Prostate gland (tissue), 2 donors: ENCODE measurements around the gene SLC9C1. TPM values are rescaled to one million over a fixed set of nuclear protein-coding genes. Genes with fewer than 3 reads are reported as not detected.
A peak's percentile ranks its signal among the peaks of the same experiment; 100 is the strongest.

ENCODE experiments used
- DNase-seq: peaks from one replicate; pipeline ENCODE4 v3.0.0-alpha.2; 2019; ENCODE audit warnings: low spot score
- H3K27ac ChIP-seq, 2 donors: fragments of 200-600 bp; sonication (generic); 2 replicates each; pipeline ENCODE4 v1.5.1; 2017 to 2019
- H3K27me3 ChIP-seq: fragments of 200-600 bp; sonication (generic); replicated peaks from 2 replicates; pipeline ENCODE4 v1.5.1; 2019; ENCODE audit not compliant: insufficient read depth
- H3K36me3 ChIP-seq, 2 donors: fragments of 200-600 bp; sonication (generic); 1 replicate in 1 of 2; 2 replicates in 1 of 2; pipeline versions ENCODE4 v1.5.1 to v1.8.1; 2017 to 2019
- H3K4me1 ChIP-seq: fragments of 200-600 bp; sonication (generic); replicated peaks from 2 replicates; pipeline ENCODE4 v1.5.1; 2019
- H3K4me3 ChIP-seq, 2 donors: fragments of 200-600 bp; sonication (generic); 2 replicates each; pipeline ENCODE4 v1.5.1; 2017 to 2019
- H3K9me3 ChIP-seq: fragments of 200-600 bp; sonication (generic); 2 replicates; pipeline ENCODE4 v1.5.1; 2017
- CTCF ChIP-seq, 4 experiments: fragments of 200-600 bp in 2 of 4; fragments of 450-650 bp in 2 of 4; sonication (generic) in 2 of 4; IDR thresholded peaks; 1 replicate in 3 of 4; 2 replicates in 1 of 4; pipeline ENCODE4 v1.5.1; 2016 to 2019; ENCODE audit warnings: antibody characterized with exemption in 4 of 4, mild to moderate bottlenecking in 2 of 4, moderate library complexity in 2 of 4
- POLR2A ChIP-seq: fragments of 450-650 bp; IDR thresholded peaks from one replicate; pipeline ENCODE4 v1.6.1; 2016; ENCODE audit warnings: antibody characterized with exemption, mild to moderate bottlenecking
- POLR2AphosphoS5 ChIP-seq: sonication (generic); formaldehyde crosslinking; IDR thresholded peaks from one replicate; pipeline ENCODE4 v1.6.1; 2017; ENCODE audit warnings: antibody characterized with exemption
- WGBS: methylation state at CpG from one replicate; pipeline ENCODE4 v1.1.5; 2018; 5-methylcytosine and 5-hydroxymethylcytosine counted together
- intact Hi-C: fragments of 100-400 bp; cut with DNase I; formaldehyde crosslinking; loops from one replicate; pipeline ENCODE4 v1.14.2; 2022
- total RNA-seq, 2 donors: library from RNA; depleted of rRNA; stranded (reverse); fragments of >200 nt; gene quantifications; one replicate each; pipeline ENCODE4 v1.1.0, GENCODE V29; 2016

Gene SLC9C1
- total RNA-seq, 2 donors from 2014 or later = 0.91 TPM; not detected in 1

GRCh38 chr3:112289011-112289410 lies 5.0 kb downstream of the SLC9C1 start:
- H3K4me1 ChIP-seq = no peaks in the 10 kb centered on the region
- no peak for TF ChIP-seq POLR2A
- TF ChIP-seq POLR2AphosphoS5 = no peak
- TF ChIP-seq CTCF (IDR thresholded peaks at IDR 0.05) = no peak
- H3K27ac ChIP-seq = no peak overlapping the region
- H3K27me3 ChIP-seq = no peaks in the 10 kb centered on the region
- intact Hi-C loops = no loop called here
- WGBS = 93% methylated on average over 4 of the region's 4 CpGs
- no peaks in the 10 kb centered on the region for H3K36me3 ChIP-seq
- no peaks in the 10 kb centered on the region for H3K9me3 ChIP-seq
- DNase-seq = no peak
- H3K4me3 ChIP-seq = no peak overlapping the region

GRCh38 chr3:112280266-112280665 lies 13.8 kb downstream of the SLC9C1 start:
- WGBS = 36% methylated on average over 1 of the region's 1 CpG
- Histone ChIP-seq H3K4me1 (no peaks in the 10 kb centered on the region), H3K27ac (no peak overlapping the region), H3K9me3 (no peaks in the 10 kb centered on the region), H3K4me3 (no peak overlapping the region), H3K36me3 (no peaks in the 10 kb centered on the region), H3K27me3 (no peaks in the 10 kb centered on the region)
- intact Hi-C loops = no loop called here
- DNase-seq = peak; percentile 28
- TF ChIP-seq POLR2A (no peak), POLR2AphosphoS5 (peak; percentile 31), CTCF (IDR thresholded peaks at IDR 0.05) (no peak)

- no peaks in the 10 kb centered on the region for H3K4me1 ChIP-seq
- no peaks in the 10 kb centered on the region for H3K9me3 ChIP-seq
- WGBS = 90% methylated on average over 2 of the region's 2 CpGs
- no peaks in the 10 kb centered on the region for H3K36me3 ChIP-seq
- DNase-seq = no peak
- H3K4me3 ChIP-seq = no peak overlapping the region
- H3K27me3 ChIP-seq = no peaks in the 10 kb centered on the region
- H3K27ac ChIP-seq = no peak overlapping the region
- TF ChIP-seq POLR2AphosphoS5 = no peak
- TF ChIP-seq POLR2A = no peak
- TF ChIP-seq CTCF (IDR thresholded peaks at IDR 0.05) = no peak
- intact Hi-C loops = no loop called here
Observed at GRCh38 chr3:112273536-112273935, 20.5 kb downstream of the SLC9C1 start.

GRCh38 chr3:112261742-112262141 lies 32.3 kb downstream of the SLC9C1 start:
- Histone ChIP-seq H3K9me3 (no peaks in the 10 kb centered on the region), H3K4me3 (no peak overlapping the region), H3K36me3 (no peaks in the 10 kb centered on the region), H3K27me3 (no peaks in the 10 kb centered on the region), H3K4me1 (no peaks in the 10 kb centered on the region), H3K27ac (no peak overlapping the region)
- intact Hi-C loops = no loop called here
- TF ChIP-seq POLR2A (no peak), POLR2AphosphoS5 (no peak), CTCF (IDR thresholded peaks at IDR 0.05) (no peak)
- 62% methylated on average over 2 of the region's 2 CpGs for WGBS
- no peak for DNase-seq

GRCh38 chr3:112260563-112260962 lies 33.5 kb downstream of the SLC9C1 start:
- H3K27me3 ChIP-seq = no peaks in the 10 kb centered on the region
- H3K4me3 ChIP-seq = no peak overlapping the region
- 88% methylated on average over 1 of the region's 1 CpG for WGBS
- intact Hi-C loops = no loop called here
- H3K4me1 ChIP-seq = no peaks in the 10 kb centered on the region
- H3K9me3 ChIP-seq = no peaks in the 10 kb centered on the region
- no peaks in the 10 kb centered on the region for H3K36me3 ChIP-seq
- no peak for DNase-seq
- TF ChIP-seq POLR2AphosphoS5 (no peak), POLR2A (no peak), CTCF (IDR thresholded peaks at IDR 0.05) (no peak)
- no peak overlapping the region for H3K27ac ChIP-seq
